ENCODE measurements around the gene FOXJ3.

FOXJ3 gene

GRCh38 chr1:42334240-42335049 lies 590 bp downstream of the FOXJ3 start:
- DNase-seq (ENCODE audit: low read depth), result peak; percentile 59

GRCh38 chr1:42333662-42334239 lies 1.3 kb downstream of the FOXJ3 start:
- DNase-seq (ENCODE audit: low read depth), result no peak

- no peak for DNase-seq (ENCODE audit: low read depth)
These were observed 2.2 kb downstream of the FOXJ3 start for GRCh38 chr1:42332877-42333276.

GRCh38 chr1:42330215-42330614 lies 4.8 kb downstream of the FOXJ3 start:
- no peak for DNase-seq (ENCODE audit: low read depth)

- DNase-seq (ENCODE audit: low read depth), result no peak
These were observed 6.0 kb downstream of the FOXJ3 start for GRCh38 chr1:42328916-42329496.

GRCh38 chr1:42328047-42328625 lies 6.9 kb downstream of the FOXJ3 start:
- DNase-seq (ENCODE audit: low read depth), result no peak

- no peak for DNase-seq (ENCODE audit: low read depth)
These were observed 10.0 kb downstream of the FOXJ3 start for GRCh38 chr1:42325014-42325402.

- no peak for DNase-seq (ENCODE audit: low read depth)
These were observed 10.5 kb downstream of the FOXJ3 start for GRCh38 chr1:42324398-42325013.

- no peak for DNase-seq (ENCODE audit: low read depth)
These were observed 11.5 kb downstream of the FOXJ3 start for GRCh38 chr1:42323551-42323950.

GRCh38 chr1:42322577-42322976 lies 12.5 kb downstream of the FOXJ3 start:
- no peak for DNase-seq (ENCODE audit: low read depth)

GRCh38 chr1:42321731-42322130 lies 13.3 kb downstream of the FOXJ3 start:
- DNase-seq (ENCODE audit: low read depth), result no peak

- DNase-seq (ENCODE audit: low read depth), result no peak
These were observed 14.3 kb downstream of the FOXJ3 start for GRCh38 chr1:42320708-42321107.

GRCh38 chr1:42319871-42320484 lies 15.1 kb downstream of the FOXJ3 start:
- no peak for DNase-seq (ENCODE audit: low read depth)

- no peak for DNase-seq (ENCODE audit: low read depth)
These were observed 15.7 kb downstream of the FOXJ3 start for GRCh38 chr1:42319128-42319851.

GRCh38 chr1:42318601-42319000 lies 16.4 kb downstream of the FOXJ3 start:
- DNase-seq (ENCODE audit: low read depth), result no peak

GRCh38 chr1:42317308-42317707 lies 17.7 kb downstream of the FOXJ3 start:
- DNase-seq (ENCODE audit: low read depth), result no peak

- no peak for DNase-seq (ENCODE audit: low read depth)
These were observed 18.7 kb downstream of the FOXJ3 start for GRCh38 chr1:42316292-42316691.

- DNase-seq (ENCODE audit: low read depth), result no peak
These were observed 19.5 kb downstream of the FOXJ3 start for GRCh38 chr1:42315500-42315899.

GRCh38 chr1:42313970-42314369 lies 21.1 kb downstream of the FOXJ3 start:
- DNase-seq (ENCODE audit: low read depth), result no peak

GRCh38 chr1:42312576-42313212 lies 22.3 kb downstream of the FOXJ3 start:
- no peak for DNase-seq (ENCODE audit: low read depth)

- DNase-seq (ENCODE audit: low read depth), result no peak
These were observed 23.1 kb downstream of the FOXJ3 start for GRCh38 chr1:42311897-42312296.
